Hematopoietic multipotent progenitor cell (in vitro differentiated cells): Measurements from ENCODE around the gene RARB. TPM values are rescaled to one million over a fixed set of nuclear protein-coding genes. Genes with fewer than 3 reads are reported as not detected.

Experiments used
- DNase-seq, 3 donors: peaks; one replicate each; pipeline ENCODE4 v3.0.0-alpha.2; 2011 to 2015; ENCODE audit warnings: low read depth in 2 of 3, low spot score in 2 of 3
- total RNA-seq: library from RNA; depleted of rRNA; stranded (reverse); fragments of >200 nt; gene quantifications from one replicate; pipeline ENCODE4 v1.2.3, GENCODE V29; 2012

Gene RARB
- total RNA-seq, 1 donor, result under 0.01 TPM

GRCh38 chr3:25469558-25469957 is 41.5 kb downstream of the RARB start:
- DNase-seq, result no peak

GRCh38 chr3:25471081-25471768 is 43.2 kb downstream of the RARB start:
- DNase-seq, result peak in 1 of 3 donors; percentile 10

GRCh38 chr3:25472153-25472552 is 44.1 kb downstream of the RARB start:
- DNase-seq, result no peak

- no peak for DNase-seq
These were observed 44.7 kb downstream of the RARB start for GRCh38 chr3:25472731-25473130.

- DNase-seq, result no peak
These were observed 45.2 kb downstream of the RARB start for GRCh38 chr3:25473246-25473645.

- DNase-seq, result no peak
These were observed 46.0 kb downstream of the RARB start for GRCh38 chr3:25474052-25474451.

- DNase-seq, result no peak
These were observed 48.6 kb downstream of the RARB start for GRCh38 chr3:25476639-25477038.

- no peak for DNase-seq
These were observed 50.2 kb downstream of the RARB start for GRCh38 chr3:25478211-25478757.

GRCh38 chr3:25478964-25479726 is 51.1 kb downstream of the RARB start:
- no peak for DNase-seq

- no peak for DNase-seq
These were observed 51.6 kb downstream of the RARB start for GRCh38 chr3:25479727-25480010.

GRCh38 chr3:25480811-25481210 is 52.7 kb downstream of the RARB start:
- no peak for DNase-seq

- DNase-seq, result no peak
These were observed 53.3 kb downstream of the RARB start for GRCh38 chr3:25481386-25481785.

GRCh38 chr3:25483456-25483855 is 55.4 kb downstream of the RARB start:
- no peak for DNase-seq

- no peak for DNase-seq
These were observed 57.6 kb downstream of the RARB start for GRCh38 chr3:25485673-25486072.

- no peak for DNase-seq
These were observed 58.9 kb downstream of the RARB start for GRCh38 chr3:25486932-25487331.

GRCh38 chr3:25489858-25490593 is 62.0 kb downstream of the RARB start:
- DNase-seq, result no peak

- no peak for DNase-seq
These were observed 65.2 kb downstream of the RARB start for GRCh38 chr3:25493246-25493645.

- no peak for DNase-seq
These were observed 65.7 kb downstream of the RARB start for GRCh38 chr3:25493786-25494185.

- DNase-seq, result no peak
These were observed 67.2 kb downstream of the RARB start for GRCh38 chr3:25495304-25495703.

- DNase-seq, result no peak
These were observed 67.7 kb downstream of the RARB start for GRCh38 chr3:25495726-25496253.

- no peak for DNase-seq
These were observed 69.0 kb downstream of the RARB start for GRCh38 chr3:25497096-25497495.
